Upper lobe of left lung (tissue), 4 donors: Measurements from ENCODE around the gene BCOR.

Experiments
- EP300 ChIP-seq, 4 donors: sonication (generic); formaldehyde crosslinking; IDR thresholded peaks; one replicate each; pipeline ENCODE4 v1.5.1; 2017; ENCODE audit warnings: antibody characterized with exemption in 4 of 4, control low read depth in 2 of 4
- POLR2A ChIP-seq, 4 donors: fragments of 450-650 bp; IDR thresholded peaks; one replicate each; pipeline ENCODE4 v1.5.1; 2016 to 2017; ENCODE audit warnings: antibody characterized with exemption in 4 of 4, mild to moderate bottlenecking in 2 of 4
- POLR2AphosphoS5 ChIP-seq, 2 donors: sonication (generic); formaldehyde crosslinking; IDR thresholded peaks; one replicate each; pipeline ENCODE4 v1.5.1; 2017; ENCODE audit warnings: antibody characterized with exemption in 2 of 2
- TF ChIP-seq, protein P1 (sequence below), 6 experiments: fragments of 450-650 bp in 4 of 6; fragments of 200-600 bp in 2 of 6; sonication (generic) in 2 of 6; IDR thresholded peaks; one replicate each; pipeline ENCODE4 v1.5.1; 2016 to 2019; ENCODE audit warnings: antibody characterized with exemption in 6 of 6

- TF ChIP-seq, protein P1, sequence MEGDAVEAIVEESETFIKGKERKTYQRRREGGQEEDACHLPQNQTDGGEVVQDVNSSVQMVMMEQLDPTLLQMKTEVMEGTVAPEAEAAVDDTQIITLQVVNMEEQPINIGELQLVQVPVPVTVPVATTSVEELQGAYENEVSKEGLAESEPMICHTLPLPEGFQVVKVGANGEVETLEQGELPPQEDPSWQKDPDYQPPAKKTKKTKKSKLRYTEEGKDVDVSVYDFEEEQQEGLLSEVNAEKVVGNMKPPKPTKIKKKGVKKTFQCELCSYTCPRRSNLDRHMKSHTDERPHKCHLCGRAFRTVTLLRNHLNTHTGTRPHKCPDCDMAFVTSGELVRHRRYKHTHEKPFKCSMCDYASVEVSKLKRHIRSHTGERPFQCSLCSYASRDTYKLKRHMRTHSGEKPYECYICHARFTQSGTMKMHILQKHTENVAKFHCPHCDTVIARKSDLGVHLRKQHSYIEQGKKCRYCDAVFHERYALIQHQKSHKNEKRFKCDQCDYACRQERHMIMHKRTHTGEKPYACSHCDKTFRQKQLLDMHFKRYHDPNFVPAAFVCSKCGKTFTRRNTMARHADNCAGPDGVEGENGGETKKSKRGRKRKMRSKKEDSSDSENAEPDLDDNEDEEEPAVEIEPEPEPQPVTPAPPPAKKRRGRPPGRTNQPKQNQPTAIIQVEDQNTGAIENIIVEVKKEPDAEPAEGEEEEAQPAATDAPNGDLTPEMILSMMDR (IDR thresholded peaks at IDR 0.05): no peak
- TF ChIP-seq POLR2A (IDR thresholded peaks at IDR 0.05) (no peak), EP300 (IDR thresholded peaks at IDR 0.05) (no peak), POLR2AphosphoS5 (IDR thresholded peaks at IDR 0.05) (no peak)
Measured at GRCh38 chrX:40083979-40084359, 13.8 kb downstream of the BCOR start.
